Kidney (tissue), 14 donors: ENCODE data around the gene RNF14. TPM values are rescaled to one million over a fixed set of nuclear protein-coding genes. Genes with fewer than 3 reads are reported as not detected.

Source experiments
- DNase-seq, 5 donors: peaks; one replicate each; pipeline ENCODE4 v3.0.0-alpha.2; 2013 to 2020
- FAIRE-seq: peaks from 2 replicates; lab custom pipeline; 2012; peaks lifted over from hg19 to GRCh38; lab: Jason Lieb, UNC
- H3K27ac ChIP-seq, 2 donors: one replicate each; pipeline ENCODE4 v1.7.0; 2013; ENCODE audit warnings: low read depth in 2 of 2, low read length in 2 of 2, inconsistent platforms in 1 of 2
- H3K27me3 ChIP-seq: one replicate; pipeline ENCODE4 v1.7.1; 2013; ENCODE audit warnings: low read length, inconsistent platforms; ENCODE audit not compliant: control insufficient read depth, insufficient read depth
- H3K36me3 ChIP-seq, 3 donors: one replicate each; pipeline versions ENCODE4 v1.7.0 to v1.7.1; 2013; ENCODE audit warnings: low read length in 3 of 3, control low read depth in 1 of 3, inconsistent platforms in 1 of 3; ENCODE audit not compliant: insufficient read depth in 3 of 3, control insufficient read depth in 2 of 3
- H3K4me1 ChIP-seq, 3 donors: one replicate each; pipeline versions ENCODE4 v1.7.0 to v1.7.1; 2013; ENCODE audit warnings: low read length in 3 of 3, inconsistent platforms in 1 of 3, low read depth in 1 of 3; ENCODE audit not compliant: control insufficient read depth in 2 of 3, insufficient read depth in 2 of 3
- H3K4me3 ChIP-seq, 3 donors: one replicate each; pipeline versions ENCODE4 v1.7.0 to v1.8.1; 2013; ENCODE audit warnings: low read length in 3 of 3, control low read depth in 1 of 3, inconsistent platforms in 1 of 3
- H3K9ac ChIP-seq, 3 donors: one replicate each; pipeline versions ENCODE4 v1.7.0 to v1.7.1; 2013; ENCODE audit warnings: low read length in 3 of 3, control low read depth in 1 of 3, inconsistent platforms in 1 of 3
- H3K9me3 ChIP-seq, 3 donors: one replicate each; pipeline versions ENCODE4 v1.7.0 to v1.7.1; 2013; ENCODE audit warnings: low read length in 3 of 3, control low read depth in 1 of 3, inconsistent platforms in 1 of 3; ENCODE audit not compliant: control insufficient read depth in 2 of 3, insufficient read depth in 1 of 3
- intact Hi-C: fragments of 100-400 bp; cut with DNase I; formaldehyde crosslinking; loops from one replicate; pipeline ENCODE4 v1.11.1; 2022
- polyA plus RNA-seq: library from polyadenylated mRNA; stranded (reverse); fragments of 350-450 nt; fragmentation: Illumina TruSeq; extraction: RNeasy Lipid Tissue Mini Kit (QIAGEN cat#74804); gene quantifications from one replicate; pipeline ENCODE4 v1.2.3, GENCODE V29; 2014; ENCODE audit warnings: low read depth, low replicate concordance; ENCODE audit not compliant: insufficient read depth
- total RNA-seq: library from RNA; stranded (reverse); fragmentation: NEBNext Ultra II Directional; extraction: Animal tissue kit (Norgen Biotek cat#: 25700); gene quantifications from one replicate; pipeline ENCODE4 v1.2.1, GENCODE V29; 2021
- TF ChIP-seq, protein P1 (sequence below): IDR thresholded peaks from 3 replicates; pipeline ENCODE4 v1.5.1; 2012; ENCODE audit warnings: mild to moderate bottlenecking, moderate library complexity, borderline replicate concordance; ENCODE audit not compliant: insufficient read depth; ENCODE audit errors: extremely low read depth
- donor health status: control.
- donor health status: control.
- donor health status: control.
- donor health status: control.
- donor health status: control.
- donor health status: DM: yes; HTN: yes; CAD: no.
- donor health status: Normal renal cell carcinoma (clear cell type).

Gene RNF14
- total and polyA plus RNA-seq, 2 donors from 2014 or later = 53.5 to 69.3 TPM

DNA sequence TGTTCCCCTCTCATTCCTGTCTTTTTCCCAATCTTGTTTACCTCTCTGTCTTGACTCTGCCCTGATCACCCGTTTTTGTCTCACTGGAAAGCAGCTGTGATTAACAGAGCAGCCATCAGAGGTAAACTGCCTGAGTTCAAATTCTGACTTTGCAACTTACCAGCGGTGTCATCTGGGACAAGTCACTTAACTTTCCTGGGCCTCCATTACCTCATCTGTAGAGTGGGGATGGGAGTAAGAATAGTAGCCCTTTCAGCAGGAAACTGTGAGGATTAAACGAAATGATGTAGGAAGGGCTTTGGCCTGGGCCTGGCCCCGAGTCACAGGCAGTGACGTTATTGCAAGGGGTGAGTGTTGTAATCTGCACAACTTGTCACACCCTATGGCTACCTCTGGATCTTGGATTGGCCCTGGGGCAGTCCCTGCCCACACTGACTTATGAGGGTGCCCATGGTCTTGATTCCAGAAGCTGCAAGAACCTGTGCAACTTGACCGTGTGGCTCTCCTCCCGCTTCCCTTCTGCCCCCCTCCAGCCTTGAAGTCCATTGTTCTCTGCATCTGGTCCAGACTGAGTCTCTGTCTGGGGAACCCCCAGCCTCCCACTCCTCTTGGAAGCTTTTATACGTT lies 10.2 kb upstream of the RNF14 start:
- Histone ChIP-seq H3K4me1 (peaks cover 3 to 12% (median 4%) of the 10 kb centered on the region in 3 donors), H3K4me3 (no peak overlapping the region), H3K9ac (no peak overlapping the region), H3K27me3 (no peaks in the 10 kb centered on the region), H3K36me3 (no peaks in the 10 kb centered on the region), H3K9me3 (no peaks in the 10 kb centered on the region), H3K27ac (peak overlapping the region; percentile 8 to 26)
- no peak for DNase-seq
- no peak for FAIRE-seq
- intact Hi-C loops = loop anchor here (10.0 kb wide), 1 partner anchor 264 kb away; no protein-coding TSS in a partner anchor
- TF ChIP-seq, protein P1, sequence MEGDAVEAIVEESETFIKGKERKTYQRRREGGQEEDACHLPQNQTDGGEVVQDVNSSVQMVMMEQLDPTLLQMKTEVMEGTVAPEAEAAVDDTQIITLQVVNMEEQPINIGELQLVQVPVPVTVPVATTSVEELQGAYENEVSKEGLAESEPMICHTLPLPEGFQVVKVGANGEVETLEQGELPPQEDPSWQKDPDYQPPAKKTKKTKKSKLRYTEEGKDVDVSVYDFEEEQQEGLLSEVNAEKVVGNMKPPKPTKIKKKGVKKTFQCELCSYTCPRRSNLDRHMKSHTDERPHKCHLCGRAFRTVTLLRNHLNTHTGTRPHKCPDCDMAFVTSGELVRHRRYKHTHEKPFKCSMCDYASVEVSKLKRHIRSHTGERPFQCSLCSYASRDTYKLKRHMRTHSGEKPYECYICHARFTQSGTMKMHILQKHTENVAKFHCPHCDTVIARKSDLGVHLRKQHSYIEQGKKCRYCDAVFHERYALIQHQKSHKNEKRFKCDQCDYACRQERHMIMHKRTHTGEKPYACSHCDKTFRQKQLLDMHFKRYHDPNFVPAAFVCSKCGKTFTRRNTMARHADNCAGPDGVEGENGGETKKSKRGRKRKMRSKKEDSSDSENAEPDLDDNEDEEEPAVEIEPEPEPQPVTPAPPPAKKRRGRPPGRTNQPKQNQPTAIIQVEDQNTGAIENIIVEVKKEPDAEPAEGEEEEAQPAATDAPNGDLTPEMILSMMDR = no peak

DNA sequence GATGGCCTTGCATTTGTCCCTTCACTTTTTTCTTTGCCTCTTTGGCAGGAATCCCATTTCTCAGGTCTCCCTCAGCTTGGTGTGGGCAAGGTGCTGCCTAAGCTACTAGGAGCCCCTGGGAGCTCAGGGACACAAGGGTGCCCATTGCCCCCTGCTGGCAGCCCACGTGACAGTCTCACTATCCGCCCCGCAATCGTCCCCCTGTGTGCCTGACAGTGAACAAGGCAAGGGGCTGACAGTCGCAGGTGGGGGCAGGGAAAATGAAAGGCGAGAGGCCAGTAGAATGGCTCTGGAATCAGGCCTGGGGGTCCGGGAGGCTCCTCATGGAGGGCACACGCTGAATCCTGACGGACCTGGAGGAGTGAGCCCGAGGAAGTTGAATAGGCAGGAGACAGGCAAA lies 8.9 kb upstream of the RNF14 start:
- Histone ChIP-seq H3K27ac (no peak overlapping the region), H3K9ac (no peak overlapping the region), H3K27me3 (no peaks in the 10 kb centered on the region), H3K4me3 (no peak overlapping the region), H3K4me1 (peaks cover 3 to 12% (median 4%) of the 10 kb centered on the region in 3 donors), H3K36me3 (no peaks in the 10 kb centered on the region), H3K9me3 (no peaks in the 10 kb centered on the region)
- TF ChIP-seq, protein P1 = no peak
- intact Hi-C loops = no loop called here
- DNase-seq (peak in 1 of 5 donors; percentile 32), FAIRE-seq (no peak)

DNA sequence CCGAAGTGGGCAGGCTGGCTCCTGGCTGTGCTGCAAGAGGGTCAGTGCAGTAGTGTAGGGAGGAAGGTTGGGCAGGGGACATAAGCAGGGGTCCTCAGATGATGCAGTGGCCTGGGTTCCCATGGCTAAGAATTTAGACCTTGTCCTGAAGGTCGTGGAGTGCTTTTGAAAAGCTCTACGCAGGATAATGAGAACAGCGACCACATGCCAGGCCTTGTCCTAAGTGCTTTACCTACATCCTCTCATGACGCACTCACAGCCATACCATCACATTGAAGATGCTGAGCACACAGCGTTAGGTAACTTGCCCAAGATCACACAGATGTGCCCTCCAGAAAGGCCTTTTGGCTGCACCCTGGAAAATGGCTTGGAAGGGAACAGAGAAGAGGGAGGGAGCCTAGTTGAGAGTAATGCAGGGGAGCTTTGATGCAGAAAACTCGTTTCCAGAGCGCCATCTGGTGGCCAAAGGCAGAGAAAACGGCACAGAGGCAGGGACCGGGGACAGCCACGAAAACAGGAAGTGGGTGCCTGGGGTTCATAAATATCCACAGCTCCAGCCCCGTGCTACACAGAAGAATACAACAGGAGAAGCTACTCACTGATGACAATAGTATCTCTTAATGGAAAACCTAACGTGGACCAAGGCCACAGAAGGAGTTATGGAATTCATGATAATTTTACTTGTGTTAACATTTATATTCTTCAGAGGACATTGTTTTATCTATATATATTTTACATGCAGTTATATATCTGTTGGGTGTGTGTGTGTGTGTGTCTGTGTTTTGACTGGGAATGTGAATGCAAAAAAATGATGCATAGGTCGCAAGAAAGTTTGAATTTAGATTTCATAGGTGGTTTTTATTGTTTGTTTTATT lies 8.2 kb upstream of the RNF14 start:
- peak; percentile 89 to 96 (median 91) for DNase-seq
- Histone ChIP-seq H3K36me3 (no peaks in the 10 kb centered on the region), H3K9ac (no peak overlapping the region), H3K9me3 (no peaks in the 10 kb centered on the region), H3K4me3 (no peak overlapping the region), H3K27me3 (no peaks in the 10 kb centered on the region), H3K4me1 (peaks cover 3 to 12% (median 4%) of the 10 kb centered on the region in 3 donors), H3K27ac (no peak overlapping the region)
- TF ChIP-seq, protein P1 = peak; percentile 92
- intact Hi-C loops = no loop called here
- peak; percentile 13 for FAIRE-seq
